ENCODE results near the gene DPP9.

DNA sequence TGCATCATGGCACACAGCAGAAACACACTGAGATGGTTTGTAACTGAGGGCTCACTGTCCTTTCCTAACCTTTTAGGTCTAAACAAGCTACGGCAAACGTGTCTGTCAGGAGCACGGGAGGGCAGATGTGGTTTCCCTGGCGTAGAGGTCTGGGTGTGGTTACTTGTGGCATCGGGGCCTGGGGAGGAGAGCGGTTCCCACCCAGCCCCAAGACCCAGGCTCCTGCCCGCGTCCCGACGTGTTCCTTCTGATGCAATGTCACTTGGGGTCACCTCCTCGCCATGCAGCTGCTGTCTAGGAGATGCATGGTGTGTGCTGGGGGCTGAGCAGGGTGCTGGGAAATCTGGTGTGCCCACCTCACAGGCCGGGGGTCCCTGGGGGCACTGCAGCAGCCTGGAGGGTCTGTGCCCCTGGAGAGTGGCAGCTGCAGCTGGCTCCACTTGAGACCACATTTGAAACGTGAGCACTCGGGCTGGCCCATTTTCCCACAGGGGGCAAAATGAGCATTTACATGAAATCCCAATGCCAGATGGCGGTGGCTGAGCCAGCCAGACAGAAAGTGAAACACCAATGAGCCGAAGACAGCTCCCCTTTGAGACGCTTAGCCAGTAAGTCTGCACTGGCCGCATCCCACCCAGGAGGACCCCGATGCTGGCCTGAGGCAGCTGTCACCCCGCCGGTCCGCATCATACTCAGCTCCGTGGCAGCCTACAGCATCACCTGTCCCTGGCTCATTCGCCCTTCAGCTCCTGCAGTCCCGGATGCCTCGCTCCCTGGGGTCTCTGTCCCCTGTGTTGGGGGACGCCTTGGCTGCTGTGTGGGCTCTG is 31.2 kb downstream of the DPP9 start:
- no peak for TF ChIP-seq CTCF (IDR thresholded peaks at IDR 0.05)
- no peak for TF ChIP-seq ZFX (IDR thresholded peaks at IDR 0.05; ENCODE audit: borderline replicate concordance)
